HG03097 (cell line): ENCODE results near the gene SPACA9.

Source experiments
- ATAC-seq: cut with Tn5 transposase; IDR thresholded peaks from one replicate; pipeline ENCODE4 v1.9.1; 2021; ENCODE audit not compliant: unreplicated experiment, low FRiP score

The SPACA9 gene

GRCh38 chr9:132935026-132935425 lies 56.3 kb downstream of the SPACA9 start:
- no peak for ATAC-seq

GRCh38 chr9:132937463-132937901 lies 58.8 kb downstream of the SPACA9 start:
- ATAC-seq: no peak

GRCh38 chr9:132939169-132939568 lies 60.5 kb downstream of the SPACA9 start:
- no peak for ATAC-seq
